Progenitor cell of endocrine pancreas (in vitro differentiated cells): ENCODE data around the gene ATRN. TPM values are rescaled to one million over a fixed set of nuclear protein-coding genes. Genes with fewer than 3 reads are reported as not detected.

Source experiments
- DNase-seq: peaks from one replicate; pipeline ENCODE4 v3.0.0; 2021; ENCODE audit warnings: low spot score; ENCODE audit not compliant: unreplicated experiment
- H3K27ac Mint-ChIP-seq: 2 replicates; pipeline ENCODE4 v1.8.0; 2021; ENCODE audit warnings: mild to moderate bottlenecking, moderate library complexity, mixed read lengths
- H3K27me3 Mint-ChIP-seq: 2 replicates; pipeline ENCODE4 v1.8.0; 2021; ENCODE audit warnings: mixed read lengths
- H3K36me3 Mint-ChIP-seq: 2 replicates; pipeline ENCODE4 v1.8.0; 2022; ENCODE audit warnings: mixed read lengths; ENCODE audit not compliant: insufficient read depth
- H3K4me1 Mint-ChIP-seq: 2 replicates; pipeline ENCODE4 v1.8.0; 2021; ENCODE audit warnings: low read depth, mixed read lengths
- H3K4me3 Mint-ChIP-seq: 2 replicates; pipeline ENCODE4 v1.8.0; 2021; ENCODE audit warnings: low read depth, mild to moderate bottlenecking, moderate library complexity, mixed read lengths
- H3K9me3 Mint-ChIP-seq: 2 replicates; pipeline ENCODE4 v1.8.0; 2021; ENCODE audit warnings: low read depth, mixed read lengths
- total RNA-seq: library from RNA; stranded (reverse); gene quantifications from 2 replicates; pipeline ENCODE4 v1.2.1, GENCODE V29; 2021
- TF ChIP-seq, protein P1 (sequence below): fragments of 200-600 bp; sonication (generic); IDR thresholded peaks from one replicate; pipeline ENCODE4 v1.5.0; 2021; ENCODE audit warnings: antibody characterized with exemption, mild to moderate bottlenecking; ENCODE audit not compliant: unreplicated experiment

ATRN gene
- total RNA-seq, 1 donor from 2014 or later = 54.5 TPM

DNA sequence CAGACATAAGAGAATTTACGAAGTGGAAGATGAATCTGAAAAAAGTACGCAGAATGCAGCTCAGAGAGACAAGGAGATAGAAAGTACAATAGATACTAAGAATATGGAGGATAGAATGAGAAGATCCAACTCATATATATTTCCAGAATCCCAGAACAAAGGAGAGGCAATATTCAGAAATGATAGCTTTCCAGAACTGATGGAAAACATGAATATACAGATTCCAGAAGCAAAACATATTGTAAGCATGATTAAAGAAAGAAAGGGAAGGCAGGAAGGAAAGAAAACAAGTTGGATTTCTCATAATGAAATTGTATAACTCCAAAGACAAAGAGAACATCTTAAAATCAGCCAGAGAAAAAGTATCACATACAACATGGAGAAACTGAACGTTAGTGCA is 169.4 kb downstream of the ATRN start:
- DNase-seq = no peak
- TF ChIP-seq, protein P1, sequence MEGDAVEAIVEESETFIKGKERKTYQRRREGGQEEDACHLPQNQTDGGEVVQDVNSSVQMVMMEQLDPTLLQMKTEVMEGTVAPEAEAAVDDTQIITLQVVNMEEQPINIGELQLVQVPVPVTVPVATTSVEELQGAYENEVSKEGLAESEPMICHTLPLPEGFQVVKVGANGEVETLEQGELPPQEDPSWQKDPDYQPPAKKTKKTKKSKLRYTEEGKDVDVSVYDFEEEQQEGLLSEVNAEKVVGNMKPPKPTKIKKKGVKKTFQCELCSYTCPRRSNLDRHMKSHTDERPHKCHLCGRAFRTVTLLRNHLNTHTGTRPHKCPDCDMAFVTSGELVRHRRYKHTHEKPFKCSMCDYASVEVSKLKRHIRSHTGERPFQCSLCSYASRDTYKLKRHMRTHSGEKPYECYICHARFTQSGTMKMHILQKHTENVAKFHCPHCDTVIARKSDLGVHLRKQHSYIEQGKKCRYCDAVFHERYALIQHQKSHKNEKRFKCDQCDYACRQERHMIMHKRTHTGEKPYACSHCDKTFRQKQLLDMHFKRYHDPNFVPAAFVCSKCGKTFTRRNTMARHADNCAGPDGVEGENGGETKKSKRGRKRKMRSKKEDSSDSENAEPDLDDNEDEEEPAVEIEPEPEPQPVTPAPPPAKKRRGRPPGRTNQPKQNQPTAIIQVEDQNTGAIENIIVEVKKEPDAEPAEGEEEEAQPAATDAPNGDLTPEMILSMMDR = no peak
- H3K27ac Mint-ChIP-seq = no peak overlapping the region
- peaks cover 32% of the 10 kb centered on the region for H3K36me3 Mint-ChIP-seq
- no peaks in the 10 kb centered on the region for H3K27me3 Mint-ChIP-seq
- no peaks in the 10 kb centered on the region for H3K4me1 Mint-ChIP-seq
- H3K9me3 Mint-ChIP-seq = peaks cover 7% of the 10 kb centered on the region
- H3K4me3 Mint-ChIP-seq = no peak overlapping the region

DNA sequence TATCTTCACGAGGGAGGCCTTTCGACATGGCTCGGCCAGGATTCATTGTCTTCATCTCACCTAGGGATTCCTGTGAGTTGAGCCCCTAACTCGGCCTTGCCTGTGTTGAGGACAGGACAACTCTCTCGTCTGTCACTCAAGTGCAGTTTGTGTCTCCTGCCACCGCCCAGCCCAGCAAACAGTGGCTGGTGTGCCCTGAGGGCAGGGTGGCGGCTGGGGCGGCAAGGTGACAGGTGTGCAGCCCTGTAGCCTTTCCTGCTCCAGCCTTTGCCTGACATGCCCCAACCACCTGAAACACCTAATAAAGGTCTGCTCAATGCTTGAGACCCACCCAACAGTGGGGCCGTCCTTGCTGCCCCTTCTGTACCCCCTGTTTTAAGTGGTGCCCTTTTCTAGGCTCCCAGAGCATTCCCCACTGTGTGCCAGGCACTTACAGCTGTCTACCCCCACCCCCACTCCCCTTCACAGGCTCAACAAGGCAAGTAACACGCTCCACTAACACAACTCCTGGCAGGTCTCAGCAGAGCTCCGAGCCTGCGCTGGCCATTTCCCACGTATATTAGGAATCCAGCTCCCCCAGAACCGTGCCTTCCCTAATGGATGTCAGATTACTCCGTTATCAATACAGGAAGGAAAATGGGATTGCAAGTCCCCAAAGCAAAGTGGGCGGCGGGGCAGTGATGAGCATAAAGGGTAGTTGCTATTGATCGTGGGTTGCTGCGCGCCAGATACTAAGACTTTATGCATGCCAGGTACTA is 174.7 kb downstream of the ATRN start:
- TF ChIP-seq, protein P1 = no peak
- DNase-seq = no peak
- H3K4me1 Mint-ChIP-seq = no peaks in the 10 kb centered on the region
- H3K36me3 Mint-ChIP-seq = peaks cover 30% of the 10 kb centered on the region
- no peaks in the 10 kb centered on the region for H3K27me3 Mint-ChIP-seq
- H3K9me3 Mint-ChIP-seq = peaks cover 4% of the 10 kb centered on the region
- H3K27ac Mint-ChIP-seq = no peak overlapping the region
- H3K4me3 Mint-ChIP-seq = no peak overlapping the region

DNA sequence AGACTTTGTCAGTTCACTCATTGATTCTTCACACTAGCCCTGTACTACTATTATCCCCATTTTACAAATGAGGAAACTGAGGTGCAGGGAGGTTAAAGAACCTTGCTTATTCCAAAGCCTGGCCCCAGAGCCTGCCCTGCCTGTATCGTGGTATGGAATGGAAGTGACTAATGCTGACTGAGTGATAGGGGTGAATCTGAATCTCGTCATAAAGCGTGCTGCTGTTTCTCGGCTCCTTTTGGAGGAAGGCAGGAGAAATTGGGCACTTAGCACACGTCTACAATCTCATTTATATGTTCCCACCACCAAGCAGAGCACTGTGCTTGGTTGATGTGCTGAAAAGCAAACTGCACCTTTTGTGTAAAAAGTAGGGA is 175.2 kb downstream of the ATRN start:
- Mint-ChIP-seq H3K36me3 (peaks cover 24% of the 10 kb centered on the region), H3K27ac (no peak overlapping the region), H3K27me3 (no peaks in the 10 kb centered on the region), H3K9me3 (peaks cover under 1% of the 10 kb centered on the region), H3K4me3 (no peak overlapping the region), H3K4me1 (no peaks in the 10 kb centered on the region)
- DNase-seq = no peak
- TF ChIP-seq, protein P1 = no peak

DNA sequence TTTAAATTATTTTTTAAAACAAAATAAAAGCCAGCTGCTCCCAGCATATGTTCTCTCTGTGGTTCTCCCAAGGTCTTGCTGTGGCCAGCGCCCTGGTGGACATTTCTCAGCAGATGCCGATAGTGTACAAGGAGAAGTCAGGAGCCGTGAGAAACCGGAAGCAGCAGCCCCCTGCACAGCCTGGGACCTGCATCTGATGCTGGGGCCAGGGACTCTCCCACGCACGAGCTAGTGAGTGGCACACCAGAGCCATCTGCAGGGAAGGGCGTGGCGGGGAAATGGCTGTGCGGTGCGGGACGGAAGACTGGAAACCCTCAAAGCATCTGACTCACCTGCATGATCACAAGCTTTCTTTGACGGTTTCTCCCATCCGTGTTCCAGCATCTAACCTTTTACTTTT is 175.8 kb downstream of the ATRN start:
- Mint-ChIP-seq H3K4me3 (no peak overlapping the region), H3K36me3 (peaks cover 23% of the 10 kb centered on the region), H3K27ac (no peak overlapping the region), H3K9me3 (no peaks in the 10 kb centered on the region), H3K27me3 (no peaks in the 10 kb centered on the region), H3K4me1 (no peaks in the 10 kb centered on the region)
- TF ChIP-seq, protein P1 = no peak
- DNase-seq = no peak

DNA sequence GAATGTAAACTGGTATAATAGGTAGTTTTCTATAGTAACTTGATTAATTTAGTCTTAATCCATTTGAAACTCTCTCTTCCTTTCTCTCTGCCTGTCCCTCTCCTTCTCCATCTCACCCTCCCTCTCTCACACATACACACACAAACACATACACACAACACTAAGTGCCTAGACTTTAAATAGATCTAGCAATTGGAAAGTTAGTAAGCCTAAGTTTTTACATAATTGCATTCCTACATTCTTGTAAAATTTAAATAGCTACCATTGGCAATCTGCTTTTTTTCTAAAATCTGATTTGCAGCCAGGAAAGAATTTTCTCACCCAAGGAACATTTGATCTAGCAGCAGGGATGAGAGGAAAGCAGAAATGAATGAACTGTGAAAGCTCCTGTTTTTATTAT is 176.7 kb downstream of the ATRN start:
- Mint-ChIP-seq H3K27ac (no peak overlapping the region), H3K27me3 (no peaks in the 10 kb centered on the region), H3K36me3 (peaks cover 18% of the 10 kb centered on the region), H3K9me3 (no peaks in the 10 kb centered on the region), H3K4me1 (no peaks in the 10 kb centered on the region), H3K4me3 (no peak overlapping the region)
- DNase-seq = no peak
- TF ChIP-seq, protein P1 = no peak
